WTC11 (cell line): Measurements from ENCODE around the gene OR10C1. TPM values are rescaled to one million over a fixed set of nuclear protein-coding genes. Genes with fewer than 3 reads are reported as not detected.

ENCODE experiments used
- ATAC-seq: fragments of 200-7000 bp; cut with Tn5 transposase; 2 replicates; pipeline ENCODE4 v1.10.0; 2021; ENCODE audit warnings: mild to moderate bottlenecking, moderate library complexity
- CTCF ChIA-PET: fragments of 300-600 bp; sonication (Branson Sonifier 250); formaldehyde crosslinking; loops from one replicate; lab custom pipeline; 2021; ENCODE audit warnings: antibody characterized with exemption; lab: Charles Lee
- POLR2A ChIA-PET: fragments of 350-600 bp; sonication (Branson Sonifier 250); formaldehyde crosslinking; loops from one replicate; lab custom pipeline; 2021; ENCODE audit warnings: antibody characterized with exemption; lab: Charles Lee
- DNase-seq: peaks from one replicate; pipeline ENCODE4 v3.0.0; 2021; ENCODE audit warnings: low spot score
- H3K27ac Mint-ChIP-seq: 2 replicates; pipeline ENCODE4 v1.8.0; 2021; ENCODE audit warnings: mixed read lengths
- H3K27me3 Mint-ChIP-seq: 2 replicates; pipeline ENCODE4 v1.8.0; 2021; ENCODE audit warnings: low read depth, mild to moderate bottlenecking, moderate library complexity, mixed read lengths
- H3K36me3 Mint-ChIP-seq: 2 replicates; pipeline ENCODE4 v1.8.0; 2021; ENCODE audit warnings: mixed read lengths
- H3K4me1 Mint-ChIP-seq: 2 replicates; pipeline ENCODE4 v1.8.0; 2022; ENCODE audit warnings: mixed read lengths
- H3K4me3 Mint-ChIP-seq: 2 replicates; pipeline ENCODE4 v1.8.0; 2021; ENCODE audit warnings: mild to moderate bottlenecking, moderate library complexity, mixed read lengths
- H3K9me3 Mint-ChIP-seq: 2 replicates; pipeline ENCODE4 v1.8.0; 2021; ENCODE audit warnings: mixed read lengths
- ATF3 ChIP-seq: sonication (generic); formaldehyde crosslinking; conservative IDR thresholded peaks from 2 replicates; pipeline ENCODE4 v1.8.1; 2022; ENCODE audit warnings: mild to moderate bottlenecking, missing genetic modification reagents
- ATF6 ChIP-seq: sonication (generic); formaldehyde crosslinking; IDR thresholded peaks from 2 replicates; pipeline ENCODE4 v1.8.1; 2023; ENCODE audit warnings: mild to moderate bottlenecking, missing genetic modification reagents
- CBFB ChIP-seq: sonication (generic); formaldehyde crosslinking; IDR thresholded peaks from 2 replicates; pipeline ENCODE4 v1.8.1; 2022; ENCODE audit warnings: mild to moderate bottlenecking, low read depth, missing genetic modification reagents
- E2F5 ChIP-seq: sonication (generic); formaldehyde crosslinking; IDR thresholded peaks from 2 replicates; pipeline ENCODE4 v1.8.1; 2022; ENCODE audit warnings: mild to moderate bottlenecking, moderate library complexity, missing genetic modification reagents
- EMX1 ChIP-seq: fragments of 250-450 bp; sonication (Bioruptor Pico); IDR thresholded peaks from 2 replicates; pipeline ENCODE4 v1.8.0; 2021; ENCODE audit warnings: mild to moderate bottlenecking
- ETV6 ChIP-seq: sonication (generic); formaldehyde crosslinking; IDR thresholded peaks from 2 replicates; pipeline ENCODE4 v1.8.1; 2022; ENCODE audit warnings: mild to moderate bottlenecking, missing genetic modification reagents
- FOXK1 ChIP-seq: sonication (generic); formaldehyde crosslinking; IDR thresholded peaks from 2 replicates; pipeline ENCODE4 v1.8.0; 2022; ENCODE audit warnings: mild to moderate bottlenecking, moderate library complexity, missing genetic modification reagents
- FOXP1 ChIP-seq: sonication (generic); formaldehyde crosslinking; IDR thresholded peaks from 2 replicates; pipeline ENCODE4 v1.8.0; 2022; ENCODE audit warnings: missing genetic modification reagents, mild to moderate bottlenecking, moderate library complexity, borderline replicate concordance
- GABPB1 ChIP-seq: sonication (generic); formaldehyde crosslinking; IDR thresholded peaks from 2 replicates; pipeline ENCODE4 v1.8.1; 2023; ENCODE audit warnings: mild to moderate bottlenecking, missing genetic modification reagents
- HMGA2 ChIP-seq: fragments of 250-450 bp; sonication (Bioruptor Pico); IDR thresholded peaks from 2 replicates; pipeline ENCODE4 v1.4.0; 2021; ENCODE audit warnings: mild to moderate bottlenecking, moderate library complexity
- IRF2 ChIP-seq: sonication (generic); formaldehyde crosslinking; IDR thresholded peaks from 2 replicates; pipeline ENCODE4 v1.8.0; 2022; ENCODE audit warnings: low read depth, missing genetic modification reagents, borderline replicate concordance
- KAT7 ChIP-seq: sonication (generic); formaldehyde crosslinking; IDR thresholded peaks from 2 replicates; pipeline ENCODE4 v1.8.1; 2023; ENCODE audit warnings: missing genetic modification reagents, mild to moderate bottlenecking, borderline replicate concordance
- NFATC4 ChIP-seq: fragments of 250-450 bp; sonication (Bioruptor Pico); IDR thresholded peaks from 2 replicates; pipeline ENCODE4 v1.9.0; 2021; ENCODE audit warnings: mild to moderate bottlenecking
- NFYB ChIP-seq: sonication (generic); formaldehyde crosslinking; conservative IDR thresholded peaks from 2 replicates; pipeline ENCODE4 v1.8.0; 2022; ENCODE audit warnings: low read depth, missing genetic modification reagents
- NR1H2 ChIP-seq: sonication (generic); formaldehyde crosslinking; IDR thresholded peaks from 2 replicates; pipeline ENCODE4 v1.9.0; 2021; ENCODE audit warnings: mild to moderate bottlenecking, moderate library complexity, missing genetic modification reagents
- PRDM15 ChIP-seq: sonication (generic); formaldehyde crosslinking; IDR thresholded peaks from 2 replicates; pipeline ENCODE4 v1.8.0; 2022; ENCODE audit warnings: missing genetic modification reagents
- SMAD4 ChIP-seq: sonication (generic); formaldehyde crosslinking; IDR thresholded peaks from 2 replicates; pipeline ENCODE4 v1.8.0; 2022; ENCODE audit warnings: mild to moderate bottlenecking, missing genetic modification reagents
- TEAD4 ChIP-seq: sonication (generic); formaldehyde crosslinking; IDR thresholded peaks from 2 replicates; pipeline ENCODE4 v1.8.0; 2022; ENCODE audit warnings: mild to moderate bottlenecking, missing genetic modification reagents
- ZBTB21 ChIP-seq: sonication (generic); formaldehyde crosslinking; IDR thresholded peaks from 2 replicates; pipeline ENCODE4 v1.8.1; 2023; ENCODE audit warnings: mild to moderate bottlenecking, missing genetic modification reagents, borderline replicate concordance
- ZNF138 ChIP-seq: sonication (generic); formaldehyde crosslinking; conservative IDR thresholded peaks from 2 replicates; pipeline ENCODE4 v1.8.1; 2022; ENCODE audit warnings: mild to moderate bottlenecking, moderate library complexity, missing genetic modification reagents
- ZNF281 ChIP-seq: sonication (generic); formaldehyde crosslinking; IDR thresholded peaks from 2 replicates; pipeline ENCODE4 v1.8.0; 2023; ENCODE audit warnings: mild to moderate bottlenecking, missing genetic modification reagents
- ZNF396 ChIP-seq: fragments of 250-450 bp; sonication (Bioruptor Pico); IDR thresholded peaks from 2 replicates; pipeline ENCODE4 v1.8.0; 2021; ENCODE audit warnings: mild to moderate bottlenecking, moderate library complexity, borderline replicate concordance
- total RNA-seq: library from RNA; stranded (reverse); gene quantifications from 3 replicates; pipeline ENCODE4 v1.2.3, GENCODE V29; 2021

OR10C1 gene
- total RNA-seq, 1 experiment from 2014 or later: not detected

GRCh38 chr6:29403801-29404200 lies 35.3 kb upstream of the OR10C1 start:
- H3K4me3 Mint-ChIP-seq: no peak overlapping the region
- no peak overlapping the region for H3K27ac Mint-ChIP-seq
- POLR2A ChIA-PET: no interaction called here
- H3K9me3 Mint-ChIP-seq: peaks cover 10% of the 10 kb centered on the region; the same call in 1 of the 2 replicates
- no peaks in the 10 kb centered on the region for H3K36me3 Mint-ChIP-seq
- H3K4me1 Mint-ChIP-seq: no peaks in the 10 kb centered on the region
- no peaks in the 10 kb centered on the region; the same call in 1 of the 2 replicates for H3K27me3 Mint-ChIP-seq
- CTCF ChIA-PET: no interaction called here
- TF ChIP-seq ATF3 (CRISPR knock-in tag) (no peak), TEAD4 (CRISPR knock-in tag) (no peak), E2F5 (CRISPR knock-in tag) (no peak), HMGA2 (CRISPR knock-in tag) (no peak)
- no peak for ATAC-seq
- no peak for DNase-seq

GRCh38 chr6:29414588-29414987 lies 24.5 kb upstream of the OR10C1 start, which contains the start of gene OR12D1:
Gene OR12D1 (plus strand): TSS chr6:29414928.
- H3K27ac Mint-ChIP-seq: no peak within 1 kb of the TSS
- no peak within 1 kb of the TSS for H3K4me3 Mint-ChIP-seq
- no peaks in the 10 kb centered on the region; the same call in 1 of the 2 replicates for H3K36me3 Mint-ChIP-seq
- no peaks in the 10 kb centered on the region; the same call in none of the 2 replicates for H3K4me1 Mint-ChIP-seq
- CTCF ChIA-PET: interaction anchor here (0.7 to 2.8 kb wide), 2 partner anchors 175 to 265 kb away, joined by 3 to 13 read pairs; no protein-coding TSS in a partner anchor
- peaks cover 26% of the 10 kb centered on the region for H3K9me3 Mint-ChIP-seq
- no peaks in the 10 kb centered on the region; the same call in none of the 2 replicates for H3K27me3 Mint-ChIP-seq
- ATAC-seq (peak; percentile 65; the same call in 1 of the 2 replicates), DNase-seq (no peak)
- POLR2A ChIA-PET: no interaction called here
- TF ChIP-seq NFATC4 (no peak), EMX1 (CRISPR knock-in tag) (no peak), SMAD4 (CRISPR knock-in tag) (no peak), NR1H2 (CRISPR knock-in tag) (no peak), ZBTB21 (CRISPR knock-in tag) (no peak), FOXK1 (CRISPR knock-in tag) (no peak), CBFB (CRISPR knock-in tag) (no peak), ZNF281 (CRISPR knock-in tag) (no peak), GABPB1 (CRISPR knock-in tag) (no peak), IRF2 (CRISPR knock-in tag) (no peak), ATF6 (CRISPR knock-in tag) (no peak), ETV6 (no peak)

GRCh38 chr6:29419516-29419915 lies 19.6 kb upstream of the OR10C1 start:
- Mint-ChIP-seq H3K4me1 (peaks cover 10% of the 10 kb centered on the region), H3K4me3 (no peak overlapping the region), H3K9me3 (peaks cover 6% of the 10 kb centered on the region), H3K36me3 (no peaks in the 10 kb centered on the region), H3K27ac (no peak overlapping the region), H3K27me3 (no peaks in the 10 kb centered on the region; the same call in 1 of the 2 replicates)
- POLR2A ChIA-PET: no interaction called here
- CTCF ChIA-PET: no interaction called here
- ATAC-seq: no peak
- no peak for DNase-seq
- TF ChIP-seq FOXP1 (CRISPR knock-in tag) (no peak), NR1H2 (CRISPR knock-in tag) (no peak), NFYB (CRISPR knock-in tag) (no peak), ZNF138 (CRISPR knock-in tag) (no peak), KAT7 (CRISPR knock-in tag) (no peak), ZNF396 (CRISPR knock-in tag) (no peak), PRDM15 (no peak)
